ENCODE data around the gene ANKRD44.

ANKRD44 gene

GRCh38 chr2:197219636-197220035 lies 90.9 kb downstream of the ANKRD44 start:
- Histone ChIP-seq H3K4me3 (no peak overlapping the region), H3K36me3 (replicated peaks) (no peaks in the 10 kb centered on the region), H3K27me3 (ENCODE audit: low read depth) (no peaks in the 10 kb centered on the region), H3K9me3 (no peaks in the 10 kb centered on the region), H3K4me1 (no peaks in the 10 kb centered on the region)
- in situ Hi-C loops (cut with MboI; ENCODE audit: low sequenced_read_pairs), result no loop called here
- DNase-seq (ENCODE audit: low spot score in 2 of 2), result no peak

- no peak for DNase-seq (ENCODE audit: low spot score in 2 of 2)
- Histone ChIP-seq H3K9me3 (no peaks in the 10 kb centered on the region), H3K4me1 (no peaks in the 10 kb centered on the region), H3K4me3 (no peak overlapping the region), H3K27me3 (ENCODE audit: low read depth) (no peaks in the 10 kb centered on the region; the same call in 1 of the 2 replicates), H3K36me3 (replicated peaks) (no peaks in the 10 kb centered on the region)
- in situ Hi-C loops (cut with MboI; ENCODE audit: low sequenced_read_pairs), result no loop called here
Observed at GRCh38 chr2:197217541-197217940, 93.0 kb downstream of the ANKRD44 start.

GRCh38 chr2:197216361-197216979 lies 94.1 kb downstream of the ANKRD44 start:
- in situ Hi-C loops (cut with MboI; ENCODE audit: low sequenced_read_pairs), result no loop called here
- Histone ChIP-seq H3K36me3 (replicated peaks) (no peaks in the 10 kb centered on the region), H3K27me3 (ENCODE audit: low read depth) (no peaks in the 10 kb centered on the region; the same call in 1 of the 2 replicates), H3K4me1 (no peaks in the 10 kb centered on the region), H3K9me3 (no peaks in the 10 kb centered on the region), H3K4me3 (no peak overlapping the region)
- DNase-seq (ENCODE audit: low spot score in 2 of 2), result no peak

GRCh38 chr2:197215748-197216360 lies 94.7 kb downstream of the ANKRD44 start:
- no peaks in the 10 kb centered on the region; the same call in 1 of the 2 replicates for H3K27me3 ChIP-seq (ENCODE audit: low read depth)
- in situ Hi-C loops (cut with MboI; ENCODE audit: low sequenced_read_pairs), result no loop called here
- no peak overlapping the region for H3K4me3 ChIP-seq
- H3K36me3 ChIP-seq (replicated peaks), result no peaks in the 10 kb centered on the region
- DNase-seq (ENCODE audit: low spot score in 2 of 2), result no peak
- no peaks in the 10 kb centered on the region for H3K9me3 ChIP-seq
- no peaks in the 10 kb centered on the region for H3K4me1 ChIP-seq

- Histone ChIP-seq H3K4me3 (no peak overlapping the region), H3K9me3 (no peaks in the 10 kb centered on the region), H3K27me3 (ENCODE audit: low read depth) (no peaks in the 10 kb centered on the region; the same call in 1 of the 2 replicates), H3K36me3 (replicated peaks) (no peaks in the 10 kb centered on the region), H3K4me1 (no peaks in the 10 kb centered on the region)
- DNase-seq (ENCODE audit: low spot score in 2 of 2), result no peak
- in situ Hi-C loops (cut with MboI; ENCODE audit: low sequenced_read_pairs), result no loop called here
Observed at GRCh38 chr2:197212344-197213262, 98.0 kb downstream of the ANKRD44 start.

- Histone ChIP-seq H3K36me3 (replicated peaks) (no peaks in the 10 kb centered on the region), H3K27me3 (ENCODE audit: low read depth) (no peaks in the 10 kb centered on the region; the same call in 1 of the 2 replicates), H3K9me3 (no peaks in the 10 kb centered on the region), H3K4me3 (no peak overlapping the region), H3K4me1 (no peaks in the 10 kb centered on the region)
- in situ Hi-C loops (cut with MboI; ENCODE audit: low sequenced_read_pairs), result no loop called here
- no peak for DNase-seq (ENCODE audit: low spot score in 2 of 2)
Observed at GRCh38 chr2:197211881-197212342, 98.7 kb downstream of the ANKRD44 start.

GRCh38 chr2:197210430-197210829 lies 100.2 kb downstream of the ANKRD44 start:
- H3K4me3 ChIP-seq, result no peak overlapping the region

GRCh38 chr2:197209742-197210408 lies 100.7 kb downstream of the ANKRD44 start:
- Histone ChIP-seq H3K36me3 (replicated peaks) (no peaks in the 10 kb centered on the region), H3K27me3 (ENCODE audit: low read depth) (no peaks in the 10 kb centered on the region; the same call in 1 of the 2 replicates), H3K4me3 (no peak overlapping the region), H3K9me3 (no peaks in the 10 kb centered on the region), H3K4me1 (no peaks in the 10 kb centered on the region)
- in situ Hi-C loops (cut with MboI; ENCODE audit: low sequenced_read_pairs), result no loop called here
- DNase-seq (ENCODE audit: low spot score in 2 of 2), result no peak

More at GRCh38 chr2:197210430-197210829, 100.2 kb downstream of the ANKRD44 start:
- Histone ChIP-seq H3K36me3 (replicated peaks) (no peaks in the 10 kb centered on the region), H3K9me3 (no peaks in the 10 kb centered on the region), H3K27me3 (ENCODE audit: low read depth) (no peaks in the 10 kb centered on the region; the same call in 1 of the 2 replicates), H3K4me1 (no peaks in the 10 kb centered on the region)
- no peak for DNase-seq (ENCODE audit: low spot score in 2 of 2)
- in situ Hi-C loops (cut with MboI; ENCODE audit: low sequenced_read_pairs), result no loop called here

GRCh38 chr2:197209246-197209645 lies 101.3 kb downstream of the ANKRD44 start:
- in situ Hi-C loops (cut with MboI; ENCODE audit: low sequenced_read_pairs), result no loop called here
- no peaks in the 10 kb centered on the region for H3K4me1 ChIP-seq
- no peaks in the 10 kb centered on the region; the same call in 1 of the 2 replicates for H3K27me3 ChIP-seq (ENCODE audit: low read depth)
- H3K9me3 ChIP-seq, result no peaks in the 10 kb centered on the region
- no peak overlapping the region for H3K4me3 ChIP-seq
- no peak for DNase-seq (ENCODE audit: low spot score in 2 of 2)
- no peaks in the 10 kb centered on the region for H3K36me3 ChIP-seq (replicated peaks)

GRCh38 chr2:197208841-197209240 lies 101.7 kb downstream of the ANKRD44 start:
- Histone ChIP-seq H3K4me1 (no peaks in the 10 kb centered on the region), H3K27me3 (ENCODE audit: low read depth) (no peaks in the 10 kb centered on the region), H3K4me3 (no peak overlapping the region), H3K9me3 (no peaks in the 10 kb centered on the region), H3K36me3 (replicated peaks) (no peaks in the 10 kb centered on the region)
- in situ Hi-C loops (cut with MboI; ENCODE audit: low sequenced_read_pairs), result no loop called here
- DNase-seq (ENCODE audit: low spot score in 2 of 2), result no peak

- DNase-seq (ENCODE audit: low spot score in 2 of 2), result no peak
- no peak overlapping the region for H3K4me3 ChIP-seq
- H3K4me1 ChIP-seq, result no peaks in the 10 kb centered on the region
- no peaks in the 10 kb centered on the region for H3K9me3 ChIP-seq
- H3K36me3 ChIP-seq (replicated peaks), result no peaks in the 10 kb centered on the region
- in situ Hi-C loops (cut with MboI; ENCODE audit: low sequenced_read_pairs), result no loop called here
- no peaks in the 10 kb centered on the region for H3K27me3 ChIP-seq (ENCODE audit: low read depth)
Observed at GRCh38 chr2:197208024-197208423, 102.6 kb downstream of the ANKRD44 start.

- Histone ChIP-seq H3K4me1 (no peaks in the 10 kb centered on the region), H3K9me3 (no peaks in the 10 kb centered on the region), H3K27me3 (ENCODE audit: low read depth) (no peaks in the 10 kb centered on the region), H3K4me3 (no peak overlapping the region), H3K36me3 (replicated peaks) (no peaks in the 10 kb centered on the region)
- in situ Hi-C loops (cut with MboI; ENCODE audit: low sequenced_read_pairs), result no loop called here
- DNase-seq (ENCODE audit: low spot score in 2 of 2), result no peak
Observed at GRCh38 chr2:197207598-197207997, 103.0 kb downstream of the ANKRD44 start.

- Histone ChIP-seq H3K9me3 (no peaks in the 10 kb centered on the region), H3K36me3 (replicated peaks) (no peaks in the 10 kb centered on the region), H3K4me1 (no peaks in the 10 kb centered on the region), H3K4me3 (no peak overlapping the region), H3K27me3 (ENCODE audit: low read depth) (no peaks in the 10 kb centered on the region)
- no peak for DNase-seq (ENCODE audit: low spot score in 2 of 2)
- in situ Hi-C loops (cut with MboI; ENCODE audit: low sequenced_read_pairs), result no loop called here
Observed at GRCh38 chr2:197207106-197207505, 103.5 kb downstream of the ANKRD44 start.
